Left ventricle myocardium inferior (tissue), 1 donor: ENCODE data around the gene ATF7IP2. TPM values are rescaled to one million over a fixed set of nuclear protein-coding genes. Genes with fewer than 3 reads are reported as not detected.
"Not testable (repeated sequence)": the region's sequence is repeated elsewhere in the genome, so short reads cannot be mapped to it uniquely, and the experiment has no call there.

ENCODE experiments used
- DNase-seq: peaks from one replicate; pipeline ENCODE4 v3.0.0-alpha.2; 2020
- H3K27ac ChIP-seq: fragments of 200-600 bp; replicated peaks from 2 replicates; pipeline ENCODE4 v1.8.0; 2021
- H3K27me3 ChIP-seq: fragments of 200-600 bp; 2 replicates; pipeline ENCODE4 v1.8.0; 2021; ENCODE audit warnings: low read depth
- H3K36me3 ChIP-seq: fragments of 200-600 bp; 2 replicates; pipeline ENCODE4 v1.8.0; 2021
- H3K4me1 ChIP-seq: fragments of 200-600 bp; 2 replicates; pipeline ENCODE4 v1.8.0; 2021
- H3K4me3 ChIP-seq: fragments of 200-600 bp; 2 replicates; pipeline ENCODE4 v1.8.0; 2021; ENCODE audit warnings: mild to moderate bottlenecking, moderate library complexity
- H3K9me3 ChIP-seq: fragments of 200-600 bp; replicated peaks from 2 replicates; pipeline ENCODE4 v1.8.0; 2021
- intact Hi-C: fragments of 100-400 bp; cut with micrococcal nuclease; formaldehyde crosslinking; loops from one replicate; pipeline ENCODE4 v1.11.0; 2022
- total RNA-seq: library from RNA; stranded (reverse); fragmentation: NEBNext Ultra II Directional; extraction: Animal tissue kit (Norgen Biotek cat#: 25700); gene quantifications from one replicate; pipeline ENCODE4 v1.2.1, GENCODE V29; 2021
- TF ChIP-seq, protein P1 (sequence below): fragments of 200-600 bp; IDR thresholded peaks from 2 replicates; pipeline ENCODE4 v1.8.0; 2021; ENCODE audit warnings: antibody characterized with exemption, mild to moderate bottlenecking, borderline replicate concordance
- donor health status: DM: no; HTN: yes; CAD: no; lungs with severe emphysema.

ATF7IP2 gene
- total RNA-seq, 1 donor from 2014 or later, result 53.6 TPM

GRCh38 chr16:10453159-10453510 is 67.3 kb downstream of the ATF7IP2 start:
- H3K4me1 ChIP-seq, result no peaks in the 10 kb centered on the region
- no peak overlapping the region for H3K4me3 ChIP-seq
- H3K9me3 ChIP-seq, result peaks cover 32% of the 10 kb centered on the region
- peaks cover 86% of the 10 kb centered on the region for H3K36me3 ChIP-seq
- intact Hi-C loops, result no loop called here
- TF ChIP-seq, protein P1, sequence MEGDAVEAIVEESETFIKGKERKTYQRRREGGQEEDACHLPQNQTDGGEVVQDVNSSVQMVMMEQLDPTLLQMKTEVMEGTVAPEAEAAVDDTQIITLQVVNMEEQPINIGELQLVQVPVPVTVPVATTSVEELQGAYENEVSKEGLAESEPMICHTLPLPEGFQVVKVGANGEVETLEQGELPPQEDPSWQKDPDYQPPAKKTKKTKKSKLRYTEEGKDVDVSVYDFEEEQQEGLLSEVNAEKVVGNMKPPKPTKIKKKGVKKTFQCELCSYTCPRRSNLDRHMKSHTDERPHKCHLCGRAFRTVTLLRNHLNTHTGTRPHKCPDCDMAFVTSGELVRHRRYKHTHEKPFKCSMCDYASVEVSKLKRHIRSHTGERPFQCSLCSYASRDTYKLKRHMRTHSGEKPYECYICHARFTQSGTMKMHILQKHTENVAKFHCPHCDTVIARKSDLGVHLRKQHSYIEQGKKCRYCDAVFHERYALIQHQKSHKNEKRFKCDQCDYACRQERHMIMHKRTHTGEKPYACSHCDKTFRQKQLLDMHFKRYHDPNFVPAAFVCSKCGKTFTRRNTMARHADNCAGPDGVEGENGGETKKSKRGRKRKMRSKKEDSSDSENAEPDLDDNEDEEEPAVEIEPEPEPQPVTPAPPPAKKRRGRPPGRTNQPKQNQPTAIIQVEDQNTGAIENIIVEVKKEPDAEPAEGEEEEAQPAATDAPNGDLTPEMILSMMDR, result no peak
- H3K27me3 ChIP-seq, result no peaks in the 10 kb centered on the region
- H3K27ac ChIP-seq, result no peak overlapping the region
- DNase-seq, result no peak

- H3K27me3 ChIP-seq, result no peaks in the 10 kb centered on the region
These were observed 80.0 kb downstream of the ATF7IP2 start for GRCh38 chr16:10465821-10466220.

GRCh38 chr16:10466313-10466712 is 80.5 kb downstream of the ATF7IP2 start:
- Histone ChIP-seq H3K4me3 (no peak overlapping the region), H3K4me1 (no peaks in the 10 kb centered on the region), H3K9me3 (no peaks in the 10 kb centered on the region), H3K27ac (no peak overlapping the region), H3K36me3 (peaks cover 28% of the 10 kb centered on the region), H3K27me3 (no peaks in the 10 kb centered on the region)
- no peak for DNase-seq
- TF ChIP-seq, protein P1, result no peak
- intact Hi-C loops, result no loop called here

More at GRCh38 chr16:10465821-10466220, 80.0 kb downstream of the ATF7IP2 start:
- H3K27ac ChIP-seq, result no peak overlapping the region
- no peaks in the 10 kb centered on the region for H3K9me3 ChIP-seq
- H3K4me1 ChIP-seq, result no peaks in the 10 kb centered on the region
- DNase-seq, result no peak
- TF ChIP-seq, protein P1, result no peak
- no peak overlapping the region for H3K4me3 ChIP-seq
- intact Hi-C loops, result no loop called here
- H3K36me3 ChIP-seq, result peaks cover 28% of the 10 kb centered on the region

DNA sequence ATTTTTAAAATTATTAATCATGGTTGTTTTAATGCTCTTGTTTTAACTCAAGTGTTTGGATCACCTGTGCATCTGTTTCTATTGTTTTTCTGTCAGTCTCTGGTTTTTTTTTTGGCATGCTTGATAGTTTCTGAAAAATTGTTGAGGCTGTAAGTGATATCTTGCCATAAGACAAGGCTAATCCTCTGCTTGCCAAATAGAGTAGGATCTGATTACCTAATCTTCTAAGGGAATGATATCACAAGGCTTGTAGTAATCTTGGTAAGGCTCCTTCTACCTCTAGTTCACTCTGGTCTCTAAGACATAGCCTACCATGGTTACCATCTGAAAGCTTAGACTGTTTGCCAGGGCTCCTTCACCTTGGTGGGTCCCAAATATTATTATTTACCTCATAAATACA is 81.0 kb downstream of the ATF7IP2 start:
- TF ChIP-seq, protein P1, result no peak
- H3K36me3 ChIP-seq, result peaks cover 24% of the 10 kb centered on the region
- no peak for DNase-seq

GRCh38 chr16:10476636-10477035 is 90.8 kb downstream of the ATF7IP2 start:
- peaks cover 54% of the 10 kb centered on the region for H3K36me3 ChIP-seq
- H3K4me3 ChIP-seq, H3K9me3 ChIP-seq, DNase-seq, H3K4me1 ChIP-seq, intact Hi-C loops, H3K27me3 ChIP-seq, H3K27ac ChIP-seq: not testable (repeated sequence)

More for the DNA sequence above, 81.0 kb downstream of the ATF7IP2 start:
- H3K27me3 ChIP-seq, result no peaks in the 10 kb centered on the region
- H3K4me3 ChIP-seq, result no peak overlapping the region
- H3K9me3 ChIP-seq, result no peaks in the 10 kb centered on the region
- H3K27ac ChIP-seq, result no peak overlapping the region
- no peaks in the 10 kb centered on the region for H3K4me1 ChIP-seq
- intact Hi-C loops, result no loop called here

DNA sequence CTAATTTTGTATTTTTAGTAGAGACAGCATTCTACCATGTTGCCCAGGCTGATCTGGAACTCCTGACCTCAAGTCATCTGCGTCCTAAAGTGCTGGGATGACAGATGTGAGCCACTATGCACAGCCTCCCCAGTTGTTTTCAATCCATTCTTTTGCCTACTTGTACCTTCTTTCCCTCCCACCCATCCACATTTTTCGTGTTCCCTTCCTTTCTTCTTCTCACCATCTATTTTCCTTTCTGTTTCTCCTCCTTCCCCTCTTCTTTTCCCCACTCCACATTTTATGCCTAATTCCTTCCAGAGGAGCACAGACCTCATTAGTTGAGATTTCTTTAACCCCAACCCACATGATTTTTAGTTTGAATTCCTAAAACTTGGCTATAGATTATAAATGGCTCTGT is 94.3 kb downstream of the ATF7IP2 start:
- Histone ChIP-seq H3K27ac (no peak overlapping the region), H3K4me3 (no peak overlapping the region), H3K27me3 (no peaks in the 10 kb centered on the region), H3K36me3 (peaks cover 74% of the 10 kb centered on the region), H3K9me3 (peaks cover 10% of the 10 kb centered on the region), H3K4me1 (no peaks in the 10 kb centered on the region)
- TF ChIP-seq, protein P1, result no peak
- no peak for DNase-seq
- intact Hi-C loops, result no loop called here
